NOMO-1 treated with DMSO at 0.1 percent for 48 hours (cell line): ENCODE measurements around the gene CACNG5.

Experiments
- DNase-seq: peaks from one replicate; lab custom pipeline; 2025; ENCODE audit not compliant: unreplicated experiment; lab: John Stamatoyannopoulos, UW

The CACNG5 gene

GRCh38 chr17:66903781-66904180 lies 68.9 kb downstream of the CACNG5 start:
- DNase-seq: no peak

DNA sequence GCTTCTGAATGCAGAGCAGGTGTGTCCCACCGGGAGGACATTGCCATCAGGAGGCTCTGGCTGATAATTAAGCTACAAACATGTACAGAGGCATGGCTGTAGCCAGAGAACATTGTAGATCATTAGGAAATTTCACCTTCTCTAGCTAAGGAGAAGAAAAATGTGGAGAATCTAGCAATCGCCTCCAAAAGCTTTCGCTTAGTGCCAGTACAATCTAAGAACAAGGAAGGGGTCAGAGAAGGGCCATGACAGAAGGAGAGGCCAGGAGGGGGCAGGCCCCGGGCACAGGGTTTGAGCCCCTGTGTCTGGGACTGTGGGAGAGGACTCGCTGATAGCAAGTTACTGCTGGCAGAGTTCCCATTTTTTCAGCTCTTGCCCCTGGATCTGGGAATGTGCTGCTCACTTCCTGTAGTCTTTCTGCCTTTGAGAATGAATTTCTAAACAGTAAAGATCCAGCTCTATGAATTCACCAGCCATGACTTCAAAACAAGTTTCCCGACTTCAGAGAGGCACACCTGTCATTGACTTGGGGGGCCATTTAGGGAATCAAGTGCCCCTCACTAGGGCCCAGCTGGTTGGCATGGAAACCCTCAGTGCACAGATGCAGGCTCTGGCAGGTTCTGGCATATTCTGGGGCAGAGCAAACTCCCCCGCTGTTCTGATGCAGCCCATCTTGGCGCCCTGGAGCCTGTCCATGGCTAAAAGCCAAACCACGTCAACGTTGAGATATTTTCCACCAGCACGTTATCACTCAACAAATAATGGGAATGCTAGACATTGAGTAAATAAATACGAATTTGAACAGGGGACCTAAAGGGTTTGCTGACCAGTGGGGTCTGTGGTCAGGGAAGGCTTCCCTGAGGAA lies 70.1 kb downstream of the CACNG5 start:
- no peak for DNase-seq

GRCh38 chr17:66906321-66907278 lies 71.7 kb downstream of the CACNG5 start:
- DNase-seq: peak; percentile 57

- no peak for DNase-seq
Measured at GRCh38 chr17:66909804-66910373, 75.0 kb downstream of the CACNG5 start.

DNA sequence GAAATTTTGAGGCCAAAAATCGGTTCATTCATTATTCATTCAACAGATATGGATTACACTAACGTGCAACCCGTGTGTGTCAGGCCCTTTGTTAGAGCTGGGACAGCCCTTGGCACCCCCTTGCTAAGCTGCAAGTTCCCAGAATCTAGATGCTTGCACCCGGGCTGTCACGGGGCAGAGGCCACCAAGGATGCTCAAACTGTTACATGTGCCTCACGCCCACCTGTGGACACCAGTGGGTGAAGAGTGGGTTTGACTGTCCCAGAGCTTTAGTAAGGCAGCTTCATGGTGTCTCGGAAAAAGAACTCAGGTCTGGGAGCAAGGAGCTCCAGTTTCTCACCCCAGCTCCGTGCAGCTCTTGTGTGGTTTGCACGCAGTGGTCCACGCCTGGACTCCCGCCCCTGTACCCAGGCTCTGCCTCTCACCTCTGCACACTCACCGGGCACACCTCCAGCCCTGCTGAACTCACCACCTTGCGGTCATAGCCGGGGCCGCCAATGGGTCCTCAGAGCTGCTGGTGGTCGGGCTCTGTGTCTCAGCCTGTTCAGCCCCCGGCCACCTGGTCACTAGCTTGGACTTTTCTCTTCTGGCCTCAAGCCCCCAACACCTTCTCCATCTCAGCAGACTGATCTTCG lies 75.9 kb downstream of the CACNG5 start:
- no peak for DNase-seq

DNA sequence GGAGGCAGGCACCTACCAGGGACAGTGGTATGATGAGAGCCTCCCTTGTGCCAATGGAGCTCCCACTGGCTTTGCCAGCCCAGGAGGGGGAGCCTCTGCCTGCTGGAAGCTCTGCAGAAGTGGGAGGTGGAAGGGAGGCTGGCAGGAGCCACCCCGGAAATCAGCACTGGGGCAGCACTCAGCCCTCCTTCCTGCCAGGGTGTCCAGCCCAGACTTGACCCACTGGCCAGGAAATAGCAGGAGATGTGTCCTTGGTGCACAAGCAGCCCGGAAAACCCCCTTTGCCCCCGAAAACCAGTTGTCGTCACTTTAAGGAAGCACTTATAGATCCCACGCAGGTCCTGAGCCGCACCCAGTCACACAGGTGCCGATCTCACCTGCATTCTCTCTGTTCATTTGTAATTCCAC lies 80.3 kb downstream of the CACNG5 start:
- no peak for DNase-seq

GRCh38 chr17:66915792-66916191 lies 80.9 kb downstream of the CACNG5 start:
- no peak for DNase-seq

- no peak for DNase-seq
Measured at GRCh38 chr17:66916946-66917345, 82.0 kb downstream of the CACNG5 start.

- DNase-seq: no peak
Measured at GRCh38 chr17:66918896-66919295, 84.0 kb downstream of the CACNG5 start.

- no peak for DNase-seq
Measured at GRCh38 chr17:66920435-66920834, 85.5 kb downstream of the CACNG5 start.

- no peak for DNase-seq
Measured at GRCh38 chr17:66920950-66921349, 86.0 kb downstream of the CACNG5 start.

GRCh38 chr17:66923886-66924285 lies 89.0 kb downstream of the CACNG5 start:
- no peak for DNase-seq

DNA sequence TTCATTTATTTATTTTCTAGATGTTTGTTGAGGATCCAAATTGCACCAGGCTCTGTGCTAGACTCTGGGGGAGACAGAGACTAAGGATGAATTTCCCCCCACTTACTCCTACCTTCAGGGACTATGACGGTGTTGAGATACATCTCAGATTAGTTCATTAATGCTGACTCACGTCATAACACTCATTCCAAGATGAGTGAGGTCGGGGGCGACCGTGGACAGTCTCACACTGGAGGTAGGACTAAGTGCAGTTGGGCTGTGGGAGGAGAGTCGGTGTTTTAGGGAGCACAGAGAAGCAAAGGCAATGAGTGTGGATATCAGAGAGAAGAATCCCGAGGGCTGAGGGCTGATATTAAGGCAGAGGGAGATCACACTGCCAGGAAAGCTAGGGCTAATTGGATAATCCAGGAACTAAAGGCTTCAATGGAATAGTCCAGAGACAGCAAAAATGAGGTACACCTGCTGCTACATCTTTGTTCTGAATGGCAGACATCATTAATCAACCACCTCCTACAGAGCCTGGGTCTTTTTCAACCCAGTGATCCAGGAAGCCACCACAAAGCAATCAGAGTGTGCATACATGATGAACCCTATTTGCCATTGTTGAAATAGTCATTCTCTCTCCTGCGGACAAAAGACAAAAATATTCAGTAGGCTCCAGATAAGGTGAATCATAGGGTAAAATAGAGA lies 91.0 kb downstream of the CACNG5 start:
- DNase-seq: no peak

- DNase-seq: no peak
Measured at GRCh38 chr17:66928949-66929348, 94.0 kb downstream of the CACNG5 start.

DNA sequence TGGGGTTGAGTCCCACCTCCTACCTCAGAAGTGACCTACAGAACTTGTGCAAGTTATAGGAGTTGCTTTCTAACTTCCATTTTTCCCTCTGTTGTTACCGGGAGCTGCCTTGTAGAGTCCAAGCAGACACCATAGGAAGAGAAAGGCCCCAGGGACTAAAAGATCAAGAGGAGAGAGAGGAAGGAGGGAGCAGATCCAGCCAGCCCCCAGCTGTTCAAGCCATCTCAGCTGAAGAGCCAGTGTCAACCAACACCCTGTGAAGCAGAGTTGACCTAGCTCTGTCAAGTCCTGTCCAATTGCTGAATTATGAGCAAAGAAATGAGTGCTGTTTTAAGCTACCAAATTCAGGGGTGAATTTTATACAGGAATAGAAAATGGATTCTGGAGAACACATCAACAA lies 94.7 kb downstream of the CACNG5 start:
- no peak for DNase-seq

DNA sequence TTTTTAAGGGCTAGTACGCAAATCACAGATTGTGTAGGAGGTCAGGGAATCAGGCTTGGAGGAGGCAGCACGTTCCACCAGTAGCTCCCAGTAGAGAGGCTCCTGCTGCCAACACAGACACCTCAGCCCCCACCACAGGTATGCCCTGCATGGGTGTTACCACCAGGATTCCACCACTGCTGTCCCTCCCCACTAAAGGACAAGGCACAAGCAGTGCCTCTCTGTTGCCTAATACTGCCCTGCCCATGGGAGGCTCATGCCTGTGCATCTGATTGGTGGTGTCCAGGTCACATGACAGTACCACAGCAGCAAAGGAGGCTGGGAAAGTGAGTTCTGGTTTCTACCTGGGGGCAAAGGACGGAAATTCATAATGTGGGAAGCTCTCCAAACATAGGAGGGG lies 96.0 kb downstream of the CACNG5 start:
- DNase-seq: no peak

GRCh38 chr17:66932311-66932710 lies 97.4 kb downstream of the CACNG5 start:
- DNase-seq: no peak

GRCh38 chr17:66934040-66934439 lies 99.1 kb downstream of the CACNG5 start:
- no peak for DNase-seq
